GM12878 (cell line): ENCODE results near the gene ANO3.

Experiments
- CEBPB ChIP-seq, 2 experiments: fragments of 150-350 bp in 1 of 2; IDR thresholded peaks; 2 replicates each; pipeline ENCODE4 v1.6.1; 2012 to 2014; ENCODE audit warnings: low read depth in 2 of 2, low read length in 2 of 2, borderline replicate concordance in 1 of 2, inconsistent platforms in 1 of 2
- EZH2 ChIP-seq: IDR thresholded peaks from 2 replicates; pipeline ENCODE4 v1.6.1; 2012; ENCODE audit warnings: low read depth, mild to moderate bottlenecking, control low read depth, inconsistent platforms, low read length, borderline replicate concordance; ENCODE audit not compliant: control insufficient read depth
- KDM1A ChIP-seq: fragments of 200-600 bp; sonication (generic); IDR thresholded peaks from 2 replicates; pipeline ENCODE4 v1.6.1; 2016; ENCODE audit warnings: borderline replicate concordance
- MYC ChIP-seq: IDR thresholded peaks from 2 replicates; pipeline ENCODE4 v1.6.1; 2011; ENCODE audit warnings: mild to moderate bottlenecking, low read length, moderate library complexity, inconsistent platforms; ENCODE audit not compliant: insufficient read depth, insufficient replicate concordance, insufficient read length, severe bottlenecking
- POLR2AphosphoS2 ChIP-seq: IDR thresholded peaks from 2 replicates; pipeline ENCODE4 v1.6.1; 2011; ENCODE audit warnings: low read depth, mild to moderate bottlenecking, low read length, improper control_type of control experiment, moderate library complexity
- RAD51 ChIP-seq: fragments of 450-650 bp; IDR thresholded peaks from 2 replicates; pipeline ENCODE4 v1.6.1; 2016; ENCODE audit warnings: moderate library complexity, mild to moderate bottlenecking, inconsistent platforms
- SRF ChIP-seq, 2 experiments: IDR thresholded peaks; 2 replicates each; pipeline ENCODE4 v1.6.1; 2011; ENCODE audit warnings: low read depth in 2 of 2, low read length in 2 of 2, mild to moderate bottlenecking in 1 of 2, moderate library complexity in 1 of 2
- STAT3 ChIP-seq: IDR thresholded peaks from 2 replicates; pipeline ENCODE4 v1.6.1; 2011; ENCODE audit warnings: low read depth, low read length, improper control_type of control experiment
- TF ChIP-seq, protein P1 (sequence below), 3 experiments: IDR thresholded peaks in 2 of 3; conservative IDR thresholded peaks in 1 of 3; 2 replicates each; pipeline ENCODE4 v1.5.1; 2011; ENCODE audit warnings: low read depth in 3 of 3, low read length in 3 of 3, mild to moderate bottlenecking in 3 of 3, control low read depth in 2 of 3, moderate library complexity in 2 of 3, inconsistent platforms in 1 of 3, mixed read lengths in 1 of 3; ENCODE audit not compliant: control insufficient read depth in 2 of 3, insufficient read depth in 1 of 3; ENCODE audit errors: extremely low read depth in 1 of 3
- TF ChIP-seq, protein P2 (sequence below): fragments of 450-650 bp; IDR thresholded peaks from 2 replicates; pipeline ENCODE4 v1.6.1; 2014; ENCODE audit warnings: mild to moderate bottlenecking
- TF ChIP-seq, protein P3 (sequence below): IDR thresholded peaks from 2 replicates; pipeline ENCODE4 v1.6.1; 2012; ENCODE audit warnings: low read depth, low read length, improper control_type of control experiment
- TF ChIP-seq, protein P4 (sequence below): fragments of 450-650 bp; IDR thresholded peaks from 2 replicates; pipeline ENCODE4 v1.6.1; 2017; ENCODE audit warnings: mild to moderate bottlenecking

DNA sequence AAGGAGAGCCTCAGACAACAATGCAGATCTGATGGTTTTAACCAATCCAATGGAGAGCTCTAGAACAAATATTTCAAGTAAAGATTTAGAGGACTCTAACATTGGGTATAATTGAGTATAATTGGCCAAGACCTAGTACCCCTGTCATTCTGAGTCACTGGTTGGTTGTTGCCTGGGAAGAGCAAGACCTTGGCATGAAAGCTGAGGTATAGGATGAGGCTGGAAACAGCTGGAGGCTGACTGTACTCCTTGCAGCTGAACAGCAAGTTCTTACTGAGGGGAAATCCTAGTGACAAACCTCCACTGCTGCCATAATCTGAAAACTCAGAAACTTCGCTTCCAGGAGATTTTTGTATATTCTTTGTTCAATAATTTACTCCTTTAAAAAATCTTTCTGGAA is 294.4 kb downstream of the ANO3 start:
- TF ChIP-seq, protein P1, sequence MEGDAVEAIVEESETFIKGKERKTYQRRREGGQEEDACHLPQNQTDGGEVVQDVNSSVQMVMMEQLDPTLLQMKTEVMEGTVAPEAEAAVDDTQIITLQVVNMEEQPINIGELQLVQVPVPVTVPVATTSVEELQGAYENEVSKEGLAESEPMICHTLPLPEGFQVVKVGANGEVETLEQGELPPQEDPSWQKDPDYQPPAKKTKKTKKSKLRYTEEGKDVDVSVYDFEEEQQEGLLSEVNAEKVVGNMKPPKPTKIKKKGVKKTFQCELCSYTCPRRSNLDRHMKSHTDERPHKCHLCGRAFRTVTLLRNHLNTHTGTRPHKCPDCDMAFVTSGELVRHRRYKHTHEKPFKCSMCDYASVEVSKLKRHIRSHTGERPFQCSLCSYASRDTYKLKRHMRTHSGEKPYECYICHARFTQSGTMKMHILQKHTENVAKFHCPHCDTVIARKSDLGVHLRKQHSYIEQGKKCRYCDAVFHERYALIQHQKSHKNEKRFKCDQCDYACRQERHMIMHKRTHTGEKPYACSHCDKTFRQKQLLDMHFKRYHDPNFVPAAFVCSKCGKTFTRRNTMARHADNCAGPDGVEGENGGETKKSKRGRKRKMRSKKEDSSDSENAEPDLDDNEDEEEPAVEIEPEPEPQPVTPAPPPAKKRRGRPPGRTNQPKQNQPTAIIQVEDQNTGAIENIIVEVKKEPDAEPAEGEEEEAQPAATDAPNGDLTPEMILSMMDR (IDR thresholded peaks at IDR 0.05 in 2 of 3, conservative IDR thresholded peaks at IDR 0.05 in 1 of 3; ENCODE audit: control insufficient read depth in 2 of 3, extremely low read depth in 1 of 3, insufficient read depth in 1 of 3, low read depth in 3 of 3, low read length in 3 of 3) = no peak
- TF ChIP-seq, protein P2, sequence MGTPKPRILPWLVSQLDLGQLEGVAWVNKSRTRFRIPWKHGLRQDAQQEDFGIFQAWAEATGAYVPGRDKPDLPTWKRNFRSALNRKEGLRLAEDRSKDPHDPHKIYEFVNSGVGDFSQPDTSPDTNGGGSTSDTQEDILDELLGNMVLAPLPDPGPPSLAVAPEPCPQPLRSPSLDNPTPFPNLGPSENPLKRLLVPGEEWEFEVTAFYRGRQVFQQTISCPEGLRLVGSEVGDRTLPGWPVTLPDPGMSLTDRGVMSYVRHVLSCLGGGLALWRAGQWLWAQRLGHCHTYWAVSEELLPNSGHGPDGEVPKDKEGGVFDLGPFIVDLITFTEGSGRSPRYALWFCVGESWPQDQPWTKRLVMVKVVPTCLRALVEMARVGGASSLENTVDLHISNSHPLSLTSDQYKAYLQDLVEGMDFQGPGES = no peak
- no peak for TF ChIP-seq KDM1A
- TF ChIP-seq, protein P3, sequence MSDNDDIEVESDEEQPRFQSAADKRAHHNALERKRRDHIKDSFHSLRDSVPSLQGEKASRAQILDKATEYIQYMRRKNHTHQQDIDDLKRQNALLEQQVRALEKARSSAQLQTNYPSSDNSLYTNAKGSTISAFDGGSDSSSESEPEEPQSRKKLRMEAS = no peak
- TF ChIP-seq POLR2AphosphoS2 = no peak
- TF ChIP-seq EZH2 = no peak
- no peak for TF ChIP-seq CEBPB (IDR thresholded peaks at IDR 0.05; ENCODE audit: borderline replicate concordance in 1 of 2, low read depth in 2 of 2, low read length in 2 of 2)
- TF ChIP-seq STAT3 = no peak
- TF ChIP-seq SRF (IDR thresholded peaks at IDR 0.05; ENCODE audit: low read depth in 2 of 2, low read length in 2 of 2) = no peak
- no peak for TF ChIP-seq MYC
- no peak for TF ChIP-seq RAD51
- TF ChIP-seq, protein P4, sequence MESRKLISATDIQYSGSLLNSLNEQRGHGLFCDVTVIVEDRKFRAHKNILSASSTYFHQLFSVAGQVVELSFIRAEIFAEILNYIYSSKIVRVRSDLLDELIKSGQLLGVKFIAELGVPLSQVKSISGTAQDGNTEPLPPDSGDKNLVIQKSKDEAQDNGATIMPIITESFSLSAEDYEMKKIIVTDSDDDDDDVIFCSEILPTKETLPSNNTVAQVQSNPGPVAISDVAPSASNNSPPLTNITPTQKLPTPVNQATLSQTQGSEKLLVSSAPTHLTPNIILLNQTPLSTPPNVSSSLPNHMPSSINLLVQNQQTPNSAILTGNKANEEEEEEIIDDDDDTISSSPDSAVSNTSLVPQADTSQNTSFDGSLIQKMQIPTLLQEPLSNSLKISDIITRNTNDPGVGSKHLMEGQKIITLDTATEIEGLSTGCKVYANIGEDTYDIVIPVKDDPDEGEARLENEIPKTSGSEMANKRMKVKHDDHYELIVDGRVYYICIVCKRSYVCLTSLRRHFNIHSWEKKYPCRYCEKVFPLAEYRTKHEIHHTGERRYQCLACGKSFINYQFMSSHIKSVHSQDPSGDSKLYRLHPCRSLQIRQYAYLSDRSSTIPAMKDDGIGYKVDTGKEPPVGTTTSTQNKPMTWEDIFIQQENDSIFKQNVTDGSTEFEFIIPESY = no peak
